ENCODE results near the gene ARHGEF17.
"Not testable (repeated sequence)": the region's sequence is repeated elsewhere in the genome, so short reads cannot be mapped to it uniquely, and the experiment has no call there.

Gene ARHGEF17

DNA sequence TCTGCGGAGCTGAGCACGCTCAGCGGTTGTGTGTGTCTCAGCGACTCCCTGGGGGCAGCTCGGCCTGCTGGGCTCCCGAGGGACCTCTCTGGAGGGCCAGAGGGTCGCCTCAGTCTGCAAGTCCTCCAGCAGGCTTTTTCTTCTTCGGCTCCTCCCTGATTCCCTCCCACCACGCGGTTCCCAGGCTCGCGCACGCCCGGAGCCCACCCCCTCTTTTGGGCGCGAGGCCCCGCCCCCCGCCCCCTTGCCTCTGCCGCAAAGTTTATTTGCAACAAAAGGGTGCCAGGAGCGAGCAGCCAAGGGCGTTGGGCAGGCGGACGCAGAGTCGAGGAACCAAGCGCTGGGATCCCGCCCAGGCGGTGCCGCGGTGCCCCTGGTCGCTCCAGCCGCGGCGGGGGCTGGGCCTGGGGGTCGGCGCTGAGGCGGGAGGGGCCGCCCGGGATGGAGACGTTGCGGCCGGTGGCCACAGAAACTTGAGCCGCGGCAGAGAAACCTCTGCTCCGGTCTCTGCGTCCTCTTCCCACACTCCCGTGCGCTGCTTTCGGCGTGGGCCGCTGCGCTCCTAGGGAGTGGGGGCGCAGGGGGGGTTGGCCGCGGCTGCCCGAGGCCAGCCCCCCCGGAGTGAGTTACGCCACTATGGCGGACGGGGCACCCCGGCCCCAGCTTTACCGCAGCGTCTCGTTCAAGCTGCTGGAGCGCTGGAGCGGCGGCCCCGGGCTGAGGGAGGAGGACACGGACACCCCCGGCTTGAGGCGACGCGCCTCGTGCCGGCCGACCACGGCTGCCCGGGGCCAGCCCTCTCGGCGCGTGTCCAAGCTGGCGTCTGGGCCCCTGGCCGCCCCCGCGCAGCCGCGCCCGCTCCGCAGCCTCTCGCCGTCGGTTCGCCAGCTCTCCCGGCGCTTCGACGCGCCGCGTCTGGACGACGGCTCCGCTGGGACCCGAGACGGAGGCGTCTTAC is at the start of gene ARHGEF17:
Gene ARHGEF17, plus strand, starts transcription at position 274 of the 958 bp plus-strand sequence. Its CDS starts 363 bp downstream, at position 637.
- DNase-seq (ENCODE audit: low spot score): peak; percentile 4

DNA sequence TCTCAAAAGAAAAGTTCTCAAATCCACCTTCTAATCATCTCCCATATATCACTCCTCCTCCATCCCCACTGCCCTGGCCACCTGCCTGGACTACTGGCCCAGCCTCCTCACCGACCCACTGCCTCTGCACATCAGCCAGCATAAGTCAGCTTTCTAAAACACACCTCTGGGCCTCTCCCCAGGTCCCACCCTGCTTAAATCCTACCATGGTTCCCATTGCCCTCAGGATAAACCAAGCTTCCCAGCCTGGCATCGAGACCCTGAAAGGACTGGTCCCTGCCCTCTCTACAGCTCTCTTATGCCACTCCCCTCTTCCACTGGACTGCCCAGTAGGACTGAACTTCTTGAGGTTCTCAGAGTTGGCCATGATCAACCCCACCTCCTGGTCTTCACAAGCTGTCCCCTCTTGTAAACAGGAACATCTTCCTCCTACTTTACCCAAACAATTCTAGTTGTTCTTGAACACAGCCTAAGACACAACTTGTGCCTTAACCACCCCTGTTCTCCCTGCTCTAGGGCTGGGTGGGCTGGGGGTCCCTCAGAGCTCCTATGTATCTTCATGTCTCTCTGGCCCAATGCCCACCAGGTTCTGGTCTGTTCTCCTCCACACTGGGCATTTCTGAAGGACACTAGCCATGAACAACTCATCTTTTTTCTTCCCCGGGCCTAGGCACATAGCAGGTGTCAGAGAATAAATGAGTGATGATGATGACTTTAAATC is 48.5 kb upstream of the ARHGEF17 start:
- no peak for DNase-seq (ENCODE audit: low spot score)

GRCh38 chr11:73260127-73260457 is 48.0 kb upstream of the ARHGEF17 start:
- DNase-seq (ENCODE audit: low spot score): no peak

DNA sequence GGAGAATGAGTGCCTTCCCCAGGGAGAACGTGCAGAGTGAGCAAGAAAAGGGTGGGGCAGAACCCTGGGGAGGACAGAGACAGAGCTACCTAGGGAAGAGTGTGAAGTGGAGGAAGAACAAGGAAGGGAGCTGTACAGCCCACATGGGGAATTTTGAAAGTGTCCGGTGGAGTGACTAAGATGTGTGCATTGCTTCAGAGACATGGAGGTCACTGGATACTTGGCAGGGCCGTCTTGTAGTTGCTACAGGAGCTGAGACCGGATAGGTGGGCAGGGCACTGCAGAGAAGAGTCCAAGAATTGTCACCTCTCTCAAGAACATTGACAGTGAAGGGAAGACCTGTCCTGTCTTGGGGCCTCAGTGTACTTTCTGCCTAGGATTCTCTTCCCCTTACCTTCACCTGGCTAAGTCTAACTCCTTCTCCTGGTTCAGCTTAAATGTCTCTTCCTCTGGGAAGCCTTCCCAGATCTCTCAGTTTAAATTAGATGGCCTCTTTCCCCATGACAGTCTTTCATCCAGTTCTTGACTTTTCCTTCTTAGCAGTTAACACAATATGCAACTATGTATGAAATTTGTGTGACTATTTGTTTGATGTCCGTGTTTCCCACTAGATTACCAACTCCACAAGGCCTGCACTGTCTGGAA is 45.1 kb upstream of the ARHGEF17 start:
- no peak for DNase-seq (ENCODE audit: low spot score)

GRCh38 chr11:73263640-73264039 is 44.4 kb upstream of the ARHGEF17 start:
- DNase-seq (ENCODE audit: low spot score): no peak

GRCh38 chr11:73265278-73265810 is 42.7 kb upstream of the ARHGEF17 start:
- no peak for DNase-seq (ENCODE audit: low spot score)

DNA sequence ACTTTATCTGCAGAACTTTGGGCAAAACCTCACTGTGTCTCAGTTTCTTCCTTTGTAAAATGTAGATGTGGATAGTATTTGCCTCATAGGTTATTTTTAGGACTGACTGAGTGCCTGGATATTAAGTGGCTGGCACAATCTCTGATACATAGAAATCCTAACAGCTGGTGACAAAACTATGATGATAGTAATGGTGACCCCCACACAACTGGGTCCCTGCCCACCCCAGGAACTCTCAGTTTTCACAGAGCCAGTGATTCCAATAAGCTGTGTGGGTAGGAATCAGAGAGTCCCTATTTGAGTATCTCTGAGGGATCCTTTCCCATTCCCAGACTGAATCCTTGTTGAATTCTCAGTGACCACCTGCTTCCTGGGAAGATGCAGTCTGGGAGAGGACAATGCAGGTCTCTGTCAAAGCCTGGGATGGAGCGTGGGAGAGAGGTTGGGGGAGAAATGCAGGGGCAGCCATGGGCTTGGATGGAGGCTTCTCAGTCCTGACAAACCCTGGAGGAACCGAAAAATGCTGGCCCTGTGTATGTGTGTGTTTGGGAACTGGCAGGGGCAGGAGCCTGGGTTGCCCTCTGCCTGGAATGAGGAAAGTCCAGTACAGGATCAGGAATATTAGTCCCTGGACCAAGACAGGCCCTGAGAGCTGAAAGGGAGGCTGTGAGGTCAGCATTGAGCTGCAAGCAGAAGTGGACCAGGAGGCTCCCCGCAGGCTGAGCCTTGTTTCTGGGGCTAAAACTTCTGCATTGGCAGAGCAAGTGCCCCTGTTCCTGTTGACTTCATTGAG is 42.0 kb upstream of the ARHGEF17 start:
- DNase-seq (ENCODE audit: low spot score): no peak

GRCh38 chr11:73266646-73267020 is 41.4 kb upstream of the ARHGEF17 start:
- DNase-seq (ENCODE audit: low spot score): no peak

- no peak for DNase-seq (ENCODE audit: low spot score)
These were observed 40.8 kb upstream of the ARHGEF17 start for GRCh38 chr11:73267122-73267846.

- DNase-seq (ENCODE audit: low spot score): no peak
These were observed 40.1 kb upstream of the ARHGEF17 start for GRCh38 chr11:73267906-73268540.

DNA sequence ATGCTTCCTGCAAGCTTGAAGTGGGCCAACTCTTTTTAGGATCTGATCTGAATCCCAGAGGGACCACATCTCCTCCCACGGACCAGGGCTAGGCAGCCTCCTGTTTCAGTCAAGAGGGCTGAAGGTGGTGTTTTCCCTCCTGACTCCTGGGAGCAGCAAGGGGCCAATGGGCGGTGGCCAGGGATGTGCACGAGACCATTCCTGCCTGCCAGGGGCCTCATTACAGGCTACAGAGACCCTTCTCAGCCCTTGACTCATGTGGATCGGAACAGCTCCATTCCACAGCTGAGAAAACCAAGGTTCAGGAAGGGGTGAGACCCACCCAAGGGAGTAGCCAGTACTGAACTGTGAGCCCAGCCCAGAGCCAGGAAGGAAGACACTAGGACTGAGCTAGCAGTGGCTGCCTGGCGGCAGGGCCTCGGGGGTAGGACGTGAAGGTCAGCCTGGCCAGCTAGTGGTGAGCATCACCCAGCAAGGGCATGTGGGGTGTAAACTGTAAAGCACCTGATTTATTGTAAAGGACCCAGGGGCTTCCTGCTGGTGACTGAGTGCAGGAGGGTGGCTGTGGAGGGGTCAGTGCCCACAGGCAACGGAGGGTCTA is 39.3 kb upstream of the ARHGEF17 start:
- DNase-seq (ENCODE audit: low spot score): no peak

DNA sequence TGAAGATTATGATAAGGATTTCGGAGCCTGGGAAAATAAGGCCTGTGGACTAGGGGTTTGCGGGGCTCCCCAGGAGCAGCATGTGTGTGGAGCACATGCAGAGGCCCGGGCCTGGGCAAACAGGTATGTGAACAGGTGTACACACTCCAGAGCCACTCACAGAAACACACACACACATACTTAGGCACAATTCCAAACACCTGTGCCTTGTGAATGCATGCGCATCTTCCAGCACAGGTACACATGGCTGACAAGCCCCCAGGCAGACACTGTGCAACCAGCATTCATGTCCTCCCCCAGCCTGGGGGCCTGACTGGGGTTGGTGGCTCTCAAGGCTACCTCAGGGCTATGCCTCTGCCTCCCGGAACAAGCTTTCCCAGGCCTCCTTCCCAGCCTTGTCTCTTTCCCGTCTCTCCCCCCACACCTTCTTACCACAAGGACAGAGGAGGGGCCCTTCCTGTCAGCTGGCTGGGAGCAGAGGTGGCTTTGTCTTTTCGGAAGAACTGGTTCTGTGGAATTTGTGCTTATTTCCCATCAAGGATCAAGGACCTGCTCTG is 38.5 kb upstream of the ARHGEF17 start:
- no peak for DNase-seq (ENCODE audit: low spot score)

- DNase-seq (ENCODE audit: low spot score): no peak
These were observed 37.8 kb upstream of the ARHGEF17 start for GRCh38 chr11:73270016-73270854.

GRCh38 chr11:73270855-73271477 is 37.1 kb upstream of the ARHGEF17 start:
- no peak for DNase-seq (ENCODE audit: low spot score)

DNA sequence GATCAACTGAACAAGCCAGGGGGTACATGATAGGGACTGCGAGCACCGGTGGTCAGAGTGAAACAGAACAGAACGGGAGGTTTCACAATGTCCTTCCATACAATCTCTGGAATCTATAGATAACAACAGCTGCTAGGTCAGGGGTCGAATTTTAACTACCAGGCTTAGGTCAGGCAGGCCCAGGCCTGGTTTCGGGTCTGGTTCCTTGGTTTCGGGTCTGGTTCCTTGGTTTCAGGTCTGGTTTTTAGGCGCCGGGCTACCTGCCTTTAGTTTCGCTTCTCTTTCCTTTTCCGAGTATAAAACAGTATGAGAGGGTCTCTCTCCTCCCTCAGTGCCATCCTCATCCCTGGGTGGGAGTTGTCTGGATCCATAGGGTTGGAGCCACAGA is 36.6 kb upstream of the ARHGEF17 start:
- not testable (repeated sequence) for DNase-seq (ENCODE audit: low spot score)

- no peak for DNase-seq (ENCODE audit: low spot score)
These were observed 36.0 kb upstream of the ARHGEF17 start, which contains the start of gene P2RY6 for GRCh38 chr11:73271936-73272679. TSS of gene P2RY6 (plus strand) at chr11:73272338. CDS start at chr11:73296519, 24,181 bp downstream.

DNA sequence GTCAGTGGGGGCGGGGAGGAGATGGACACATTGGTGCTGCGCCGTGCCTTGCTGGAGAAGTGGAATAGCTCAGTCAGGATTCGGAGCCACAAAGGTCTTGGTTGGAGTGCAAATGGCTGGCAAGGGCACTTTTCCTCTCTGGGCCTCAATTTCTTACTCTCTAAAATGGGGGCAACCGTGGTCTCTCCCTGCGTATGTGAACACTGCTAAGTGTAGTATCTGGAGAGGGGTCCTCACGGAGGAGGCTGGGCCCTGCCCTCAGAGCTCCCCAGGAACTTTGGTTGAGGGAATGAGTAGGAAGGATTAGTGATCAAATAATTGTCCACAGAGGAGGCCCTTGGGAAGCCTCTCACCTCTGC is 35.4 kb upstream of the ARHGEF17 start:
- no peak for DNase-seq (ENCODE audit: low spot score)
